OCI-LY7 (cell line): ENCODE results near the gene CASP9. TPM values are rescaled to one million over a fixed set of nuclear protein-coding genes. Genes with fewer than 3 reads are reported as not detected.
A peak's percentile ranks its signal among the peaks of the same experiment; 100 is the strongest.
"Not testable (repeated sequence)": the region's sequence is repeated elsewhere in the genome, so short reads cannot be mapped to it uniquely, and the experiment has no call there.

Source experiments
- BruUV-seq: library from RNA; stranded (reverse); fragments of 400-500 nt; replicated peaks from 2 replicates; lab custom pipeline; 2021; lab: Mats Ljungman, UMichigan
- CTCF ChIA-PET: fragments of 300-600 bp; sonication (Branson Sonifier 250); formaldehyde crosslinking; loops from one replicate; lab custom pipeline; 2022; ENCODE audit warnings: antibody characterized with exemption; ENCODE audit not compliant: unreplicated experiment; lab: Charles Lee
- POLR2A ChIA-PET: fragments of 300-600 bp; sonication (Branson Sonifier 250); formaldehyde crosslinking; loops from one replicate; lab custom pipeline; 2022; ENCODE audit warnings: antibody characterized with exemption; lab: Charles Lee
- DNase-seq: peaks from one replicate; pipeline ENCODE4 v3.0.0-alpha.2; 2015; ENCODE audit warnings: low spot score
- H2AFZ ChIP-seq: fragments of 200-600 bp; sonication (generic), shearing (Covaris generic); 2 replicates; pipeline ENCODE4 v1.6.1; 2014; ENCODE audit warnings: mild to moderate bottlenecking, antibody characterized with exemption, low read length, moderate library complexity
- H3K27ac ChIP-seq: fragments of 200-600 bp; sonication (generic); 2 replicates; pipeline ENCODE4 v1.5.1; 2014; ENCODE audit warnings: mixed run types, low read depth, mild to moderate bottlenecking, moderate library complexity, low read length, inconsistent platforms; ENCODE audit not compliant: poor library complexity, severe bottlenecking
- H3K36me3 ChIP-seq: fragments of 200-600 bp; sonication (generic); 2 replicates; pipeline ENCODE4 v1.6.1; 2014; ENCODE audit warnings: mild to moderate bottlenecking, antibody characterized with exemption, low read length, moderate library complexity, mixed read lengths; ENCODE audit not compliant: insufficient read depth
- H3K4me1 ChIP-seq: fragments of 200-600 bp; sonication (generic); 2 replicates; pipeline ENCODE4 v1.5.1; 2014; ENCODE audit warnings: mild to moderate bottlenecking, low read length; ENCODE audit not compliant: insufficient read depth, poor library complexity, severe bottlenecking
- H3K4me2 ChIP-seq: fragments of 200-600 bp; sonication (generic); 2 replicates; pipeline ENCODE4 v1.6.1; 2014; ENCODE audit warnings: mild to moderate bottlenecking, low read length
- H3K4me3 ChIP-seq: fragments of 200-600 bp; sonication (generic); 2 replicates; pipeline ENCODE4 v1.5.1; 2014; ENCODE audit warnings: mild to moderate bottlenecking, low read depth, low read length; ENCODE audit not compliant: poor library complexity, severe bottlenecking
- H3K79me2 ChIP-seq: fragments of 200-600 bp; sonication (generic); 2 replicates; pipeline ENCODE4 v1.6.1; 2016; ENCODE audit warnings: low read depth, mild to moderate bottlenecking, low read length, moderate library complexity, mixed read lengths; ENCODE audit not compliant: insufficient read depth
- H3K9me2 ChIP-seq: fragments of 200-600 bp; sonication (generic); 2 replicates; pipeline ENCODE4 v1.6.1; 2016; ENCODE audit warnings: mild to moderate bottlenecking, low read length, mixed read lengths; ENCODE audit not compliant: insufficient read depth
- H3K9me3 ChIP-seq: fragments of 200-600 bp; sonication (generic); 2 replicates; pipeline ENCODE4 v1.6.1; 2014; ENCODE audit warnings: mild to moderate bottlenecking, mixed run types, low read length, mixed read lengths
- H4K20me1 ChIP-seq: fragments of 200-600 bp; sonication (generic); 2 replicates; pipeline ENCODE4 v1.6.1; 2014; ENCODE audit warnings: mild to moderate bottlenecking, antibody characterized with exemption, low read length, moderate library complexity, mixed read lengths; ENCODE audit not compliant: insufficient read depth
- CTCF ChIP-seq: fragments of 200-600 bp; sonication (generic); conservative IDR thresholded peaks from 2 replicates; pipeline ENCODE4 v1.5.1; 2014; ENCODE audit warnings: mild to moderate bottlenecking, antibody characterized with exemption, low read length, moderate library complexity, mixed read lengths
- EZH2phosphoT487 ChIP-seq: fragments of 200-600 bp; sonication (generic); IDR thresholded peaks from 2 replicates; pipeline ENCODE4 v1.6.1; 2018; ENCODE audit warnings: low read depth, borderline replicate concordance, mild to moderate bottlenecking, mixed run types, antibody characterized with exemption, low read length, moderate library complexity, mixed read lengths
- intact Hi-C: fragments of 100-400 bp; cut with micrococcal nuclease; formaldehyde crosslinking; loops from one replicate; pipeline ENCODE4 v1.10.0; 2022; ENCODE audit not compliant: unreplicated experiment
- total RNA-seq, 2 experiments: library from RNA; depleted of rRNA in 1 of 2; stranded (reverse); fragments of >200 nt in 1 of 2; shearing (Covaris generic) in 1 of 2; gene quantifications; 2 replicates each; pipeline ENCODE4 v1.2.3, GENCODE V29; 2014 to 2022

The CASP9 gene
- total RNA-seq, 2 experiments from 2014 or later: 14.5 to 17.6 TPM

- CTCF ChIA-PET: no interaction called here
- Histone ChIP-seq H3K36me3 (no peaks in the 10 kb centered on the region), H3K27ac (peak overlapping the region; percentile 34), H3K79me2 (peaks cover 19% of the 10 kb centered on the region; the same call in 1 of the 2 replicates), H4K20me1 (no peaks in the 10 kb centered on the region), H3K4me3 (peak overlapping the region; percentile 71), H3K4me1 (peaks cover 22% of the 10 kb centered on the region), H3K4me2 (peak overlapping the region; percentile 87), H2AFZ (peak overlapping the region; percentile 17; the same call in 1 of the 2 replicates), H3K9me2 (no peaks in the 10 kb centered on the region), H3K9me3 (no peaks in the 10 kb centered on the region)
- intact Hi-C loops: no loop called here
- DNase-seq: peak; percentile 24
- POLR2A ChIA-PET: interaction anchor here (0.7 kb wide), 1 partner anchor 919 kb away, joined by 3 read pairs; no protein-coding TSS in a partner anchor
- TSS peak; percentile 81 for BruUV-seq
- TF ChIP-seq EZH2phosphoT487 (no peak), CTCF (no peak)
Measured at GRCh38 chr1:15523104-15524020, 653 bp downstream of the CASP9 start.

- Histone ChIP-seq H3K27ac (no peak overlapping the region), H3K4me3 (no peak overlapping the region), H4K20me1 (no peaks in the 10 kb centered on the region), H3K9me3 (no peaks in the 10 kb centered on the region), H2AFZ (no peak overlapping the region), H3K79me2 (peaks cover 11% of the 10 kb centered on the region; the same call in 1 of the 2 replicates), H3K36me3 (no peaks in the 10 kb centered on the region), H3K9me2 (no peaks in the 10 kb centered on the region), H3K4me1 (peaks cover 18% of the 10 kb centered on the region), H3K4me2 (peak overlapping the region; percentile 87)
- POLR2A ChIA-PET: interaction anchor here (0.7 kb wide), 1 partner anchor 919 kb away, joined by 3 read pairs; no protein-coding TSS in a partner anchor
- TF ChIP-seq CTCF (no peak), EZH2phosphoT487 (no peak)
- DNase-seq: no peak
- BruUV-seq: no TSS peak
- intact Hi-C loops: no loop called here
- CTCF ChIA-PET: no interaction called here
Measured at GRCh38 chr1:15522551-15522950, 1.5 kb downstream of the CASP9 start.

- peaks cover 15% of the 10 kb centered on the region for H3K4me1 ChIP-seq
- H2AFZ ChIP-seq, H3K4me3 ChIP-seq, CTCF ChIA-PET, H3K79me2 ChIP-seq, H3K27ac ChIP-seq, H3K9me2 ChIP-seq, DNase-seq, H4K20me1 ChIP-seq, H3K9me3 ChIP-seq, BruUV-seq, H3K4me2 ChIP-seq, intact Hi-C loops: not testable (repeated sequence)
- POLR2A ChIA-PET: interaction anchor here (0.6 kb wide), 1 partner anchor 97 kb away, joined by 4 read pairs; no protein-coding TSS in a partner anchor
- H3K36me3 ChIP-seq: peaks cover 12% of the 10 kb centered on the region
Measured at GRCh38 chr1:15521206-15521906, 2.7 kb downstream of the CASP9 start.
